Measurements from ENCODE around the gene OXSR1. TPM values are rescaled to one million over a fixed set of nuclear protein-coding genes. Genes with fewer than 3 reads are reported as not detected.
"Not testable (repeated sequence)": the region's sequence is repeated elsewhere in the genome, so short reads cannot be mapped to it uniquely, and the experiment has no call there.

Gene OXSR1
- total RNA-seq, 4 donors from 2014 or later: 37.9 to 50.0 (median 43.2) TPM

- ATAC-seq: no peak
- H3K9me3 ChIP-seq: no peaks in the 10 kb centered on the region
- no peaks in the 10 kb centered on the region for H3K27me3 ChIP-seq
- in situ Hi-C loops (cut with MboI; ENCODE audit: low sequenced_read_pairs in 4 of 4): no loop called here
- H3K27ac ChIP-seq: no peak overlapping the region
- no peak overlapping the region for H3K4me3 ChIP-seq
- peaks cover 0 to 55% of the 10 kb centered on the region in 2 donors for H3K36me3 ChIP-seq
- TF ChIP-seq POLR2A (IDR thresholded peaks at IDR 0.05) (no peak), CTCF (IDR thresholded peaks at IDR 0.05 in 4 of 5, conservative IDR thresholded peaks at IDR 0.05 in 1 of 5) (no peak)
- no peaks in the 10 kb centered on the region for H3K4me1 ChIP-seq
- DNase-seq: no peak
- intact Hi-C loops (cut with DNase I; ENCODE audit: low total_unique reads): no loop called here
Observed at GRCh38 chr3:38229036-38229435, 63.7 kb downstream of the OXSR1 start.

- no peak for TF ChIP-seq POLR2A (IDR thresholded peaks at IDR 0.05)
- no peak for TF ChIP-seq CTCF (IDR thresholded peaks at IDR 0.05 in 4 of 5, conservative IDR thresholded peaks at IDR 0.05 in 1 of 5)
- intact Hi-C loops (cut with DNase I; ENCODE audit: low total_unique reads) (no loop called here), in situ Hi-C loops (cut with MboI; ENCODE audit: low sequenced_read_pairs in 4 of 4) (no loop called here)
- H3K9me3 ChIP-seq: no peaks in the 10 kb centered on the region
- H3K36me3 ChIP-seq: peaks cover 0 to 50% of the 10 kb centered on the region in 2 donors
- H3K27me3 ChIP-seq: no peaks in the 10 kb centered on the region
- H3K4me1 ChIP-seq: no peaks in the 10 kb centered on the region
- ATAC-seq: no peak
- H3K4me3 ChIP-seq: no peak overlapping the region
- no peak for DNase-seq
- no peak overlapping the region for H3K27ac ChIP-seq
Observed at GRCh38 chr3:38232701-38233100, 67.4 kb downstream of the OXSR1 start.

- no peak for DNase-seq
- no peaks in the 10 kb centered on the region for H3K9me3 ChIP-seq
- intact Hi-C loops (cut with DNase I; ENCODE audit: low total_unique reads): no loop called here
Observed at GRCh38 chr3:38235466-38235865, 70.1 kb downstream of the OXSR1 start.

GRCh38 chr3:38238416-38239008, 73.2 kb downstream of the OXSR1 start:
- H3K27me3 ChIP-seq: no peaks in the 10 kb centered on the region
- H3K27ac ChIP-seq: no peak overlapping the region
- H3K4me3 ChIP-seq: no peak overlapping the region
- DNase-seq (no peak), ATAC-seq (no peak)
- intact Hi-C loops (cut with DNase I; ENCODE audit: low total_unique reads): no loop called here
- no peaks in the 10 kb centered on the region for H3K4me1 ChIP-seq
- H3K36me3 ChIP-seq: peaks cover 0 to 55% of the 10 kb centered on the region in 2 donors
- no peaks in the 10 kb centered on the region for H3K9me3 ChIP-seq
- TF ChIP-seq POLR2A (IDR thresholded peaks at IDR 0.05) (no peak), CTCF (IDR thresholded peaks at IDR 0.05 in 4 of 5, conservative IDR thresholded peaks at IDR 0.05 in 1 of 5) (no peak)
- in situ Hi-C loops (cut with MboI; ENCODE audit: low sequenced_read_pairs in 4 of 4): no loop called here

More at GRCh38 chr3:38235466-38235865, 70.1 kb downstream of the OXSR1 start:
- Histone ChIP-seq H3K27me3 (no peaks in the 10 kb centered on the region), H3K27ac (no peak overlapping the region), H3K4me1 (no peaks in the 10 kb centered on the region), H3K4me3 (no peak overlapping the region), H3K36me3 (peaks cover 0 to 65% of the 10 kb centered on the region in 2 donors)
- no peak for ATAC-seq
- in situ Hi-C loops (cut with MboI; ENCODE audit: low sequenced_read_pairs in 4 of 4): no loop called here
- TF ChIP-seq CTCF (IDR thresholded peaks at IDR 0.05 in 4 of 5, conservative IDR thresholded peaks at IDR 0.05 in 1 of 5) (no peak), POLR2A (IDR thresholded peaks at IDR 0.05) (no peak)

- H3K9me3 ChIP-seq; intact Hi-C loops (cut with DNase I; ENCODE audit: low total_unique reads); ATAC-seq; H3K27me3 ChIP-seq; DNase-seq; H3K4me1 ChIP-seq; H3K27ac ChIP-seq; H3K4me3 ChIP-seq; in situ Hi-C loops (cut with MboI; ENCODE audit: low sequenced_read_pairs in 4 of 4): not testable (repeated sequence)
- peaks cover 0 to 20% of the 10 kb centered on the region in 2 donors for H3K36me3 ChIP-seq
Observed at GRCh38 chr3:38242812-38243211, 77.5 kb downstream of the OXSR1 start.
